ENCODE results near the gene SAV1.
"Not testable (repeated sequence)": the region's sequence is repeated elsewhere in the genome, so short reads cannot be mapped to it uniquely, and the experiment has no call there.

Gene SAV1

GRCh38 chr14:50665300-50665699 lies 2.8 kb downstream of the SAV1 start:
- DNase-seq (ENCODE audit: low spot score) = not testable (repeated sequence)

GRCh38 chr14:50664579-50664978 lies 3.5 kb downstream of the SAV1 start:
- not testable (repeated sequence) for DNase-seq (ENCODE audit: low spot score)

- DNase-seq (ENCODE audit: low spot score) = no peak
These were observed 8.7 kb downstream of the SAV1 start for GRCh38 chr14:50659327-50659974.

GRCh38 chr14:50658203-50658602 lies 9.9 kb downstream of the SAV1 start:
- no peak for DNase-seq (ENCODE audit: low spot score)

GRCh38 chr14:50657753-50658152 lies 10.4 kb downstream of the SAV1 start:
- no peak for DNase-seq (ENCODE audit: low spot score)

- DNase-seq (ENCODE audit: low spot score) = no peak
These were observed 11.3 kb downstream of the SAV1 start for GRCh38 chr14:50656776-50657175.

GRCh38 chr14:50649691-50650090 lies 18.4 kb downstream of the SAV1 start:
- no peak for DNase-seq (ENCODE audit: low spot score)

GRCh38 chr14:50647753-50648152 lies 20.4 kb downstream of the SAV1 start:
- no peak for DNase-seq (ENCODE audit: low spot score)

- no peak for DNase-seq (ENCODE audit: low spot score)
These were observed 20.8 kb downstream of the SAV1 start for GRCh38 chr14:50647282-50647681.

- no peak for DNase-seq (ENCODE audit: low spot score)
These were observed 33.0 kb downstream of the SAV1 start for GRCh38 chr14:50635141-50635540.

- DNase-seq (ENCODE audit: low spot score) = no peak
These were observed 34.2 kb downstream of the SAV1 start for GRCh38 chr14:50633954-50634353.

GRCh38 chr14:50631408-50631821 lies 36.7 kb downstream of the SAV1 start:
- no peak for DNase-seq (ENCODE audit: low spot score)

GRCh38 chr14:50624947-50625346 lies 43.2 kb downstream of the SAV1 start:
- DNase-seq (ENCODE audit: low spot score) = not testable (repeated sequence)

- no peak for DNase-seq (ENCODE audit: low spot score)
These were observed 43.7 kb downstream of the SAV1 start for GRCh38 chr14:50624447-50624846.

GRCh38 chr14:50622978-50623377 lies 45.1 kb downstream of the SAV1 start:
- DNase-seq (ENCODE audit: low spot score) = no peak

- DNase-seq (ENCODE audit: low spot score) = no peak
These were observed 47.8 kb downstream of the SAV1 start for GRCh38 chr14:50620341-50620740.

- peak; percentile 8 for DNase-seq (ENCODE audit: low spot score)
These were observed 48.5 kb downstream of the SAV1 start for GRCh38 chr14:50619569-50620141.

GRCh38 chr14:50616275-50616674 lies 51.8 kb downstream of the SAV1 start:
- no peak for DNase-seq (ENCODE audit: low spot score)

- DNase-seq (ENCODE audit: low spot score) = no peak
These were observed 52.6 kb downstream of the SAV1 start for GRCh38 chr14:50615552-50615951.

GRCh38 chr14:50615056-50615455 lies 53.0 kb downstream of the SAV1 start:
- no peak for DNase-seq (ENCODE audit: low spot score)

- DNase-seq (ENCODE audit: low spot score) = no peak
These were observed 55.3 kb downstream of the SAV1 start for GRCh38 chr14:50612806-50613205.

GRCh38 chr14:50610465-50610864 lies 57.6 kb downstream of the SAV1 start:
- DNase-seq (ENCODE audit: low spot score) = no peak

- DNase-seq (ENCODE audit: low spot score) = no peak
These were observed 59.7 kb downstream of the SAV1 start for GRCh38 chr14:50608302-50608851.

GRCh38 chr14:50607761-50608160 lies 60.3 kb downstream of the SAV1 start:
- DNase-seq (ENCODE audit: low spot score) = no peak

Measured in HuH-7 (cell line).